Right atrium auricular region (tissue), 2 donors: Measurements from ENCODE around the gene PPP4R3A. TPM values are rescaled to one million over a fixed set of nuclear protein-coding genes. Genes with fewer than 3 reads are reported as not detected.
"Not testable (repeated sequence)": the region's sequence is repeated elsewhere in the genome, so short reads cannot be mapped to it uniquely, and the experiment has no call there.

Experiments
- DNase-seq: peaks from one replicate; pipeline ENCODE4 v3.0.0-alpha.2; 2019; ENCODE audit warnings: low spot score
- H3K27ac ChIP-seq, 2 donors: fragments of 200-600 bp; sonication (generic); 1 replicate in 1 of 2; 2 replicates in 1 of 2; pipeline ENCODE4 v1.5.1; 2016 to 2019
- H3K27me3 ChIP-seq, 2 donors: fragments of 200-600 bp; sonication (generic); one replicate each; pipeline versions ENCODE4 v1.5.1 to v1.6.0; 2017 to 2019
- H3K36me3 ChIP-seq: fragments of 200-600 bp; sonication (generic); one replicate; pipeline ENCODE4 v1.5.1; 2016
- H3K4me1 ChIP-seq, 2 donors: fragments of 200-600 bp; sonication (generic); one replicate each; pipeline versions ENCODE4 v1.5.1 to v1.6.0; 2017 to 2019
- H3K4me3 ChIP-seq, 2 donors: fragments of 200-600 bp; sonication (generic); 1 replicate in 1 of 2; 2 replicates in 1 of 2; pipeline ENCODE4 v1.5.1; 2017 to 2019; ENCODE audit warnings: mild to moderate bottlenecking in 1 of 2, moderate library complexity in 1 of 2
- H3K9me3 ChIP-seq, 2 donors: fragments of 200-600 bp; sonication (generic); one replicate each; pipeline ENCODE4 v1.5.1; 2019
- CTCF ChIP-seq, 2 donors: fragments of 200-600 bp; sonication (generic); IDR thresholded peaks; one replicate each; pipeline ENCODE4 v1.5.1; 2019; ENCODE audit warnings: antibody characterized with exemption in 2 of 2
- total RNA-seq, 2 donors: library from RNA; depleted of rRNA; stranded (reverse); fragments of >200 nt; gene quantifications; one replicate each; pipeline ENCODE4 v1.1.0, GENCODE V29; 2016

PPP4R3A gene
- total RNA-seq, 2 donors from 2014 or later: 40.2 to 48.0 TPM

- H3K27me3 ChIP-seq: no peaks in the 10 kb centered on the region
- H3K27ac ChIP-seq: no peak overlapping the region
- no peak overlapping the region for H3K4me3 ChIP-seq
- no peaks in the 10 kb centered on the region for H3K36me3 ChIP-seq
- H3K4me1 ChIP-seq: no peaks in the 10 kb centered on the region
- H3K9me3 ChIP-seq: peaks cover 0 to 7% of the 10 kb centered on the region in 2 donors
- no peak for TF ChIP-seq CTCF (IDR thresholded peaks at IDR 0.05)
- DNase-seq: no peak
Measured at GRCh38 chr14:91545204-91545603, 35.1 kb upstream of the PPP4R3A start.

- Histone ChIP-seq H3K9me3 (no peaks in the 10 kb centered on the region), H3K4me1 (no peaks in the 10 kb centered on the region), H3K36me3 (no peaks in the 10 kb centered on the region), H3K4me3 (no peak overlapping the region), H3K27ac (no peak overlapping the region), H3K27me3 (no peaks in the 10 kb centered on the region)
- DNase-seq: no peak
- no peak for TF ChIP-seq CTCF (IDR thresholded peaks at IDR 0.05)
Measured at GRCh38 chr14:91536327-91536726, 26.2 kb upstream of the PPP4R3A start.

GRCh38 chr14:91534059-91534458 is 23.9 kb upstream of the PPP4R3A start:
- not testable (repeated sequence) for H3K9me3 ChIP-seq, H3K27me3 ChIP-seq, H3K27ac ChIP-seq, H3K4me3 ChIP-seq, DNase-seq, H3K36me3 ChIP-seq, H3K4me1 ChIP-seq

GRCh38 chr14:91533623-91534022 is 23.5 kb upstream of the PPP4R3A start:
- no peak for TF ChIP-seq CTCF (IDR thresholded peaks at IDR 0.05)
- Histone ChIP-seq H3K9me3 (no peaks in the 10 kb centered on the region), H3K4me1 (no peaks in the 10 kb centered on the region), H3K36me3 (no peaks in the 10 kb centered on the region), H3K4me3 (no peak overlapping the region), H3K27me3 (no peaks in the 10 kb centered on the region), H3K27ac (no peak overlapping the region)
- DNase-seq: no peak

- H3K27me3 ChIP-seq: no peaks in the 10 kb centered on the region
Measured at GRCh38 chr14:91523972-91524371, 13.9 kb upstream of the PPP4R3A start.

GRCh38 chr14:91521061-91521640 is 11.0 kb upstream of the PPP4R3A start:
- H3K27ac ChIP-seq: no peak overlapping the region

More at GRCh38 chr14:91523972-91524371, 13.9 kb upstream of the PPP4R3A start:
- H3K27ac ChIP-seq: no peak overlapping the region
- H3K4me1 ChIP-seq: no peaks in the 10 kb centered on the region
- no peak overlapping the region for H3K4me3 ChIP-seq
- H3K9me3 ChIP-seq: no peaks in the 10 kb centered on the region
- H3K36me3 ChIP-seq: no peaks in the 10 kb centered on the region
- DNase-seq: no peak
- no peak for TF ChIP-seq CTCF (IDR thresholded peaks at IDR 0.05)

More at GRCh38 chr14:91521061-91521640, 11.0 kb upstream of the PPP4R3A start:
- DNase-seq: no peak
- Histone ChIP-seq H3K36me3 (no peaks in the 10 kb centered on the region), H3K9me3 (no peaks in the 10 kb centered on the region), H3K4me1 (no peaks in the 10 kb centered on the region), H3K4me3 (no peak overlapping the region), H3K27me3 (no peaks in the 10 kb centered on the region)
- TF ChIP-seq CTCF (IDR thresholded peaks at IDR 0.05): no peak
